ENCODE results near the gene ALCAM.

GRCh38 chr3:105429034-105429762 lies 62.5 kb downstream of the ALCAM start:
- no peak for TF ChIP-seq PATZ1 (CRISPR knock-in tag; IDR thresholded peaks at IDR 0.05; ENCODE audit: borderline replicate concordance)
- TF ChIP-seq CREB5 (CRISPR knock-in tag; IDR thresholded peaks at IDR 0.05; ENCODE audit: low read depth), result no peak
- no peak for TF ChIP-seq ARNTL (CRISPR knock-in tag; IDR thresholded peaks at IDR 0.05; ENCODE audit: borderline replicate concordance, low read depth)
- no peak for TF ChIP-seq ZFP30 (CRISPR knock-in tag; IDR thresholded peaks at IDR 0.05)
- no peak for TF ChIP-seq TSHZ2 (CRISPR knock-in tag; IDR thresholded peaks at IDR 0.05)
- no peak for TF ChIP-seq CSRNP3 (CRISPR knock-in tag; IDR thresholded peaks at IDR 0.05)
- TF ChIP-seq OSR1 (CRISPR knock-in tag; IDR thresholded peaks at IDR 0.05), result no peak

All from SK-N-SH treated with all-trans-retinoic acid at 6 μM for 48 hours (cell line).